GM18498 (cell line): Measurements from ENCODE around the gene LSM2.
"Not testable (repeated sequence)": the region's sequence is repeated elsewhere in the genome, so short reads cannot be mapped to it uniquely, and the experiment has no call there.

Source experiments
- ATAC-seq: cut with Tn5 transposase; IDR thresholded peaks from one replicate; pipeline ENCODE4 v1.9.1; 2021; ENCODE audit warnings: mild to moderate bottlenecking, moderate library complexity; ENCODE audit not compliant: unreplicated experiment

Gene LSM2

GRCh38 chr6:31806470-31807272, at the start of gene LSM2:
Gene LSM2 (minus strand): TSS chr6:31806966. CDS start chr6:31806757, 209 bp downstream.
- ATAC-seq, result peak; percentile 93

- ATAC-seq, result not testable (repeated sequence)
Observed at GRCh38 chr6:31851980-31852718, 45.4 kb upstream of the LSM2 start.

GRCh38 chr6:31851485-31851832, 44.7 kb upstream of the LSM2 start:
- no peak for ATAC-seq

- no peak for ATAC-seq
Observed at GRCh38 chr6:31850765-31851484, 44.2 kb upstream of the LSM2 start.

GRCh38 chr6:31847276-31847978, 40.7 kb upstream of the LSM2 start:
- no peak for ATAC-seq

GRCh38 chr6:31844507-31844906, 37.7 kb upstream of the LSM2 start:
- no peak for ATAC-seq

GRCh38 chr6:31842053-31842452, 35.3 kb upstream of the LSM2 start:
- no peak for ATAC-seq

GRCh38 chr6:31839779-31840126, 33.0 kb upstream of the LSM2 start:
- not testable (repeated sequence) for ATAC-seq

- ATAC-seq, result no peak
Observed at GRCh38 chr6:31838968-31839367, 32.2 kb upstream of the LSM2 start.

- ATAC-seq, result not testable (repeated sequence)
Observed at GRCh38 chr6:31838114-31838553, 31.4 kb upstream of the LSM2 start.

- no peak for ATAC-seq
Observed at GRCh38 chr6:31837369-31838113, 30.8 kb upstream of the LSM2 start.

GRCh38 chr6:31836474-31837368, 30.0 kb upstream of the LSM2 start:
- no peak for ATAC-seq

- no peak for ATAC-seq
Observed at GRCh38 chr6:31836047-31836473, 29.3 kb upstream of the LSM2 start.

GRCh38 chr6:31834367-31835250, 27.8 kb upstream of the LSM2 start:
- ATAC-seq, result peak; percentile 45

GRCh38 chr6:31831350-31832215, 24.8 kb upstream of the LSM2 start:
- ATAC-seq, result no peak

- no peak for ATAC-seq
Observed at GRCh38 chr6:31830886-31831335, 24.1 kb upstream of the LSM2 start.

- no peak for ATAC-seq
Observed at GRCh38 chr6:31829633-31830283, 23.0 kb upstream of the LSM2 start.
